Brain microvascular endothelial cell (primary cell): Measurements from ENCODE around the gene PPM1L.
A peak's percentile ranks its signal among the peaks of the same experiment; 100 is the strongest.

Experiments
- DNase-seq: peaks from one replicate; pipeline ENCODE4 v3.0.0-alpha.2; 2020
- H3K27ac ChIP-seq: fragments of 250-450 bp; sonication (Bioruptor Pico); 2 replicates; pipeline ENCODE4 v1.5.1; 2020; ENCODE audit warnings: mild to moderate bottlenecking, moderate library complexity
- H3K27me3 ChIP-seq: fragments of 250-450 bp; sonication (Bioruptor Pico); replicated peaks from 2 replicates; pipeline ENCODE4 v1.5.1; 2020; ENCODE audit warnings: mild to moderate bottlenecking
- H3K36me3 ChIP-seq: fragments of 250-450 bp; sonication (Bioruptor Pico); replicated peaks from 2 replicates; pipeline ENCODE4 v1.5.1; 2020; ENCODE audit warnings: mild to moderate bottlenecking
- H3K4me3 ChIP-seq: 2 replicates; pipeline ENCODE4 v1.5.1; 2011; ENCODE audit warnings: low read depth, mild to moderate bottlenecking, control low read depth, low read length, moderate library complexity
- in situ Hi-C: cut with HindIII; loops from 2 replicates; pipeline ENCODE4 v1.10.0; 2017; ENCODE audit warnings: low sequenced_read_pairs, low pct_ligation_motif_present
- TF ChIP-seq, protein P1 (sequence below): IDR thresholded peaks from 2 replicates; pipeline ENCODE4 v1.5.1; 2011; ENCODE audit warnings: low read depth, mild to moderate bottlenecking, moderate library complexity, low read length, control low read depth, inconsistent platforms; ENCODE audit errors: missing control alignments

Gene PPM1L

DNA sequence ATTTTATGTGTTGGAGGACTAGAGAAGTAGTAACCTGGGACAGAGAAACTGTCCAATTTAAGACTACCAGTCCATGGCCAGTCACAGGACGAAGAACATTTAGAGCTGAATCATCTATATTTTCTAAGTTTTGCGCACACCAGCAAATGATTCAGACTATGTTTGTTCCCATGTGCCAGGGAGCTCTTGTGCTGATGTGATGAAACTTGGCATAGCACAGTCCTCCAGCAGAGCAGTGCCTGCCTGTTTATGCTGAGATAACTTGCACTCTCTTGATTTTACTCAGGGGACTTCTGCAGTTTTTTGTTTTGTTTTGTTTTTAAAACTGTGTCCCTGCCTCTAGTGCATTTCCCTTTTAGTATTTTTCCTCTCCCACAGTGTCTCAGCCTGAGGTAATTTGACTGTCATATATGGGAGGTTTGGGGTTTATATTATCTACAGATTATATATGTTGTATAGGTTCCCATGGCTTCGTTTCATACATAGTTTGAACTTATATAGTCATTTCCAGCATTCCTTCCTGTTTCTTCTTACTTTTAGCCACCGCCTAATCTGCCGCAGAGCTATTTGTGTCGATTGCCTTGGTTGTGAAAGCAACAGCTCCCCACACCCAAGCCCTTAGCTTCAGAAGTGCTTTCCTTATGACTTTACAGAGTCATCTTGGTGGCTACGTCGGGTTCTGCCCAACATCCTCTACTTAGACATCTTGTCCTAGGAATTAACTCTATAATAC lies 45.5 kb downstream of the PPM1L start:
- TF ChIP-seq, protein P1, sequence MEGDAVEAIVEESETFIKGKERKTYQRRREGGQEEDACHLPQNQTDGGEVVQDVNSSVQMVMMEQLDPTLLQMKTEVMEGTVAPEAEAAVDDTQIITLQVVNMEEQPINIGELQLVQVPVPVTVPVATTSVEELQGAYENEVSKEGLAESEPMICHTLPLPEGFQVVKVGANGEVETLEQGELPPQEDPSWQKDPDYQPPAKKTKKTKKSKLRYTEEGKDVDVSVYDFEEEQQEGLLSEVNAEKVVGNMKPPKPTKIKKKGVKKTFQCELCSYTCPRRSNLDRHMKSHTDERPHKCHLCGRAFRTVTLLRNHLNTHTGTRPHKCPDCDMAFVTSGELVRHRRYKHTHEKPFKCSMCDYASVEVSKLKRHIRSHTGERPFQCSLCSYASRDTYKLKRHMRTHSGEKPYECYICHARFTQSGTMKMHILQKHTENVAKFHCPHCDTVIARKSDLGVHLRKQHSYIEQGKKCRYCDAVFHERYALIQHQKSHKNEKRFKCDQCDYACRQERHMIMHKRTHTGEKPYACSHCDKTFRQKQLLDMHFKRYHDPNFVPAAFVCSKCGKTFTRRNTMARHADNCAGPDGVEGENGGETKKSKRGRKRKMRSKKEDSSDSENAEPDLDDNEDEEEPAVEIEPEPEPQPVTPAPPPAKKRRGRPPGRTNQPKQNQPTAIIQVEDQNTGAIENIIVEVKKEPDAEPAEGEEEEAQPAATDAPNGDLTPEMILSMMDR, result no peak
- DNase-seq, result peak; percentile 68

DNA sequence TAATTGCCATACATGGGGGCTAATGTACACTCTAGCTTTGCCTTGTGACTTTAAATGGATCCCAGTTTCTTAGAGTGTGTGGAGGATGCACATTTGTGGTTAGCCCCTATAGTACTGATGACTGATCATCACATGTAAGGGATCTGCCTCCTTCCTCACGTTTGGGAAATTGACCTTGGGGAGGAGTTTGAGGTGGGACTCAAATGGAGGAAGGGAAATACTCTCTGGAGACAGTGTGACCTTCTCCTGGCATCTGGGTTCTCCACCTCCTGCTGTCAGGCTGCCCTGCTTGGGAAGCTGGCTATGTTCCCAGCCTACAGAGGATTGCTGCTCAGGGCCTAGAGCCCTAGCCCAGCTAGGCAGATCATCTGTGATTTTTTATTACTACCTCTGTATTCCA lies 48.7 kb downstream of the PPM1L start:
- Histone ChIP-seq H3K4me3 (no peak overlapping the region), H3K27me3 (no peaks in the 10 kb centered on the region), H3K36me3 (no peaks in the 10 kb centered on the region), H3K27ac (no peak overlapping the region)
- TF ChIP-seq, protein P1, result no peak
- in situ Hi-C loops, result no loop called here
- DNase-seq, result peak; percentile 19

More for the DNA sequence above, 45.5 kb downstream of the PPM1L start:
- no peaks in the 10 kb centered on the region for H3K27me3 ChIP-seq
- peak overlapping the region; percentile 45 for H3K27ac ChIP-seq
- in situ Hi-C loops, result no loop called here
- no peaks in the 10 kb centered on the region for H3K36me3 ChIP-seq
- no peak overlapping the region for H3K4me3 ChIP-seq

DNA sequence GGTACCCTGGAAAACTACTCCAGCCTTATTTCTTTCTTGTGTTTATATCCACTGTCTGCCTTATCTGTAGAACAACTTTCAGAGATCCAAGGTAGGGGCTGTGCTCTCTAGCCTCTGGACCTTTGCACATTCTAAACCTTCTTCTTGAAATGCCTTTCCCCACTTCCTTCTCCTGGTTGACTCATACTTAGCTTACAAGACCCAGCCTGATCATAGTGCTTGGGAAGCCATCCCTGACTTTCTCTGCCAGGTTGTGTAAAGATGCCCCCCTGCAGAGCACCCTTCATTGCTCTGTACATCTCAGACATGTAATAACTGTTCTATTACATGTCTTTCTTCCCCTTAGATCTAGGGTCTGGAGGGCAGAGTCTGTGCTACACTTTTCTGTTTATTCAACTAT lies 50.1 kb downstream of the PPM1L start:
- Histone ChIP-seq H3K27me3 (no peaks in the 10 kb centered on the region), H3K36me3 (no peaks in the 10 kb centered on the region), H3K27ac (no peak overlapping the region), H3K4me3 (no peak overlapping the region)
- in situ Hi-C loops, result no loop called here
- TF ChIP-seq, protein P1, result no peak
- no peak for DNase-seq

DNA sequence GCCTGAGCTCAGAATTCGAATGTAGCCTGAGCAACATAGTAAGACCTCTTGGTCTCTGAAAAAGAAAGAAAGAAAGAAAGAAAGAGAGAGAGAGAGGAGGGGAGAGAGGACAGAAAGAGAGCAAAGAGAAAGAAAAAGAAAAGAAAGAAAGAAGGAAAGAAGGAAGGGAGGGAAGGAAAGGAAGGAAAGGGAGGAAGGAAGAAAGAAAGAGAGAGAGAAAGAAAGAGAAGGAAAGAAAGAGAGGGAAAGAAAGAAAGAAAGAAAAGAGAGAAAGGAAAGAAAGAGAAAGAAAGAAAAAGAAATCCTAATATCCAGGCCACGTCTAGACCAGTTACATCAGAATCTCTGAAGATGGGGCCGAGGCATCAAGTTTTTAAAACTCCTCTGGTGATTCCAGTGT lies 50.7 kb downstream of the PPM1L start:
- H3K4me3 ChIP-seq, result no peak overlapping the region
- no peaks in the 10 kb centered on the region for H3K36me3 ChIP-seq
- no peak for DNase-seq
- TF ChIP-seq, protein P1, result no peak
- H3K27ac ChIP-seq, result no peak overlapping the region
- H3K27me3 ChIP-seq, result no peaks in the 10 kb centered on the region
- in situ Hi-C loops, result no loop called here

DNA sequence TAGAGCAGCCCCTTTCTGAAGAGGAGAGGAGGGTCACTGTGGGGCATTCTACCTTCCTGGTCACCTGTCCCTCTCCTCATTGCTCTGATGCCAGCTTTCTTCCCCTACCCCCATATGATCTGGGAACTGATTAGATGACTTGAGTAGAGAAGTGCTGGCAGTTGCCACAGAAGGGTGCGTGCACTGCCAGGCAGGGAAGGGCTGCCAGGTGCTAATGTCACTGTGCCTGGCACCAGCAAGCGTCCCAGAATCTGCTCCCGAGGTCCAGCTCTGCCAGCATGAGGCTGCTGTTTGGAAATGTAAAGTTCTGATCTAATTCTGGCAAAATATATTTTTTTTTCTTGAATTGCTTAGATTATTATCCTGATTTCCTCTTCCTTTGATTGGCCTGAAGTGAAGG lies 52.8 kb downstream of the PPM1L start:
- in situ Hi-C loops, result no loop called here
- H3K27ac ChIP-seq, result no peak overlapping the region
- H3K27me3 ChIP-seq, result no peaks in the 10 kb centered on the region
- no peak overlapping the region for H3K4me3 ChIP-seq
- DNase-seq, result no peak
- TF ChIP-seq, protein P1, result no peak
- no peaks in the 10 kb centered on the region for H3K36me3 ChIP-seq

DNA sequence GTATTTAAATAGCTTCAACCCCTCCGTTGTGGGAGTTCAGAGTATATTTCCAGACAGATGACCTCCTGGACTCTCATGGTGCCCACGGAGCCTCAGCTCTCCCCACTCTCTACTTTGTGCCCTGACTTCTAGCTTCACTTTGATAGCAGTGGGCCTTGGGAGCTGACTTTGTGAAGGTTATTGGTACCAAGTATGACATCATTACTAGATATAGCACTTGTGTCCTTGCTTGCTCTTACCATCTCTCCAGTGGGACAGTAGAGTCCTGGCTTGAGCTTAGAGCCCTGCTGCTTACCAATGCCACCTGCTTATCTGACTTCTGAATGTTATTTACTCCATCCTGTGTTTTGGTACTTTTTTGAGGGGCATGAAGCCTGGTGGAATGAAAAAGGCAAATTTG lies 53.4 kb downstream of the PPM1L start:
- Histone ChIP-seq H3K27me3 (no peaks in the 10 kb centered on the region), H3K4me3 (no peak overlapping the region), H3K27ac (no peak overlapping the region), H3K36me3 (no peaks in the 10 kb centered on the region)
- in situ Hi-C loops, result no loop called here
- no peak for DNase-seq
- TF ChIP-seq, protein P1, result no peak
